Spinal cord (tissue), 10 donors: ENCODE measurements around the gene SLC25A11. TPM values are rescaled to one million over a fixed set of nuclear protein-coding genes. Genes with fewer than 3 reads are reported as not detected.

Experiments
- DNase-seq, 6 donors: peaks; one replicate each; pipeline versions ENCODE4 v3.0.0 to v3.0.0-alpha.2; 2013 to 2015; ENCODE audit warnings: low spot score in 6 of 6, low read depth in 4 of 6
- H3K27ac ChIP-seq: one replicate; pipeline ENCODE4 v1.5.1; 2013; ENCODE audit warnings: low read depth, low read length, control low read depth
- H3K27me3 ChIP-seq: one replicate; pipeline ENCODE4 v1.6.1; 2013; ENCODE audit warnings: low read length; ENCODE audit not compliant: control insufficient read depth, insufficient read depth
- H3K36me3 ChIP-seq: one replicate; pipeline ENCODE4 v1.6.1; 2013; ENCODE audit warnings: low read length; ENCODE audit not compliant: control insufficient read depth, insufficient read depth
- H3K4me1 ChIP-seq: one replicate; pipeline ENCODE4 v1.6.1; 2013; ENCODE audit warnings: low read length; ENCODE audit not compliant: control insufficient read depth, insufficient read depth
- H3K4me3 ChIP-seq: one replicate; pipeline ENCODE4 v1.5.1; 2013; ENCODE audit warnings: low read depth, low read length, control low read depth
- H3K9me3 ChIP-seq: one replicate; pipeline ENCODE4 v1.6.1; 2013; ENCODE audit warnings: low read length; ENCODE audit not compliant: control insufficient read depth, insufficient read depth
- WGBS: methylation state at CpG from one replicate; pipeline ENCODE4 v1.1.5; 2013; ENCODE audit warnings: missing lambda C conversion rate; ENCODE audit not compliant: insufficient coverage; 5-methylcytosine and 5-hydroxymethylcytosine counted together
- polyA plus RNA-seq, 2 donors: library from polyadenylated mRNA; unstranded; fragments of 120-200 nt; gene quantifications; one replicate each; pipeline ENCODE4 v1.2.1, GENCODE V29; 2013; ENCODE audit not compliant: insufficient read length in 2 of 2
- total RNA-seq, 2 donors: library from RNA; depleted of rRNA in 1 of 2; stranded (reverse); fragments of 120-200 nt in 1 of 2; fragments of >200 nt in 1 of 2; gene quantifications; one replicate each; pipeline versions ENCODE4 v1.2.3 to v1.2.4, GENCODE V29; 2013 to 2014
- donor health status: healthy.

Gene SLC25A11
- total and polyA plus RNA-seq, 4 donors: 57.2 to 95.2 (median 73.5) TPM

DNA sequence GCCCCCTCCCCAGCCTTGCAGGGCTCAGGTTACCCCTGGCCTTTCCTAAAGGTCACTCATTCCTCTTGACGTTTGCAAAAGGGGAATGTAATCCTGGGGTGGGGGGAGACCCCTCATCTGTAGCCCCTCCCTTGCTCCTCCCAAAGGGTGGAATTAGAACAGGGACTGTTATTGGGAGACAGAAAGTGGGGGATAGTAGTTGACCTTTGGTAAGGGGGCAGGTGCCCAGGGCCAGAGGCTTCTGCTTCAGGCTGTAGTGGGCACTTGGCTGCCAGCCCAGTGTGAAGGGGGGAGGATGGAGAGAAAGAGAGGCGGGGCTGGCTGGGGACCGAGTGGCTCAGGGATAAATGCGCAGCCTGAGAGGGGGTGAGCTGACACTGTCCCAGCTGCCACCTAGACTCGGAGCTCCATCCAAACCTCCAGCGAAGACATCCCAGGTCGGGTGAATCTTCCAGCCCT lies 10.9 kb upstream of the SLC25A11 start, which contains the start of gene ENO3:
Gene ENO3 (plus strand): TSS at position 374 of the 459 bp plus-strand sequence. CDS start 711 bp downstream, outside the sequence.
- Histone ChIP-seq H3K27ac (peak within 1 kb of the TSS; percentile 69), H3K4me3 (peak within 1 kb of the TSS; percentile 38), H3K27me3 (peaks cover 10% of the 10 kb centered on the region), H3K36me3 (peaks cover 1% of the 10 kb centered on the region), H3K4me1 (peaks cover 21% of the 10 kb centered on the region), H3K9me3 (no peaks in the 10 kb centered on the region)
- DNase-seq: no peak
- 48% methylated on average over 4 of the region's 7 CpGs for WGBS

DNA sequence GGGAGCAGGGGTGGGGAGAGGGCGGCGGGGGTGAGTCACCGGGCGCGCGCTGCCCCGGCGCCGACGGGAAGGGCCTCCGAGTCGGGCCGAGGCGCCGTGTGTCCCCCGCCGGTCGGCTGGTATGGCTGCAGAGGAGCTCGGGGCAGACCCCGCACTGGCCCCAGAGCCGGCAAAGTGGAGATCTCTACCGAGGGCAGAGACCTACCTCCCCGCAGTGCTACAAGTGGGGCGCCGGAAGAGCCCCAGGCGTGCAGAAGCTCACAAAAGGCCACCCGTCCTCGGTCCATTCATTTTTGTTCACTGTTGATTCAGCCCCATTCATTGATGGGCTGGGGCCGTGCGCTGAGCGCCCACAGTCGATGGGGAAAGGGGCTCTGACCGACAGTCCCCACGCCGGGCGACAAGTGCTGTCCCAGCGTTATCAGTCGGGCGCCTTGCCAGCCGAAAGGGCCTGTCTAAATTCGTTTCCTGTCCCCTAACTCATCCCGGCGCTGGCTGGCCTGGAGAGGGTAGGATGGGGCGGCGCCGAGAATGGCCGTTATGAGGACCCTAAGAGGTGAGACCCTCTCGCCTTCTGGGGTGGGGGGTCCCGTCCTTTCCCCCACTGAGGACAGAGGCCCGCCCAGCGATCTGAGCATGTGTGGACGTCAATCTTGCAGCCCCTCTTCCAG lies 10.4 kb upstream of the SLC25A11 start:
- peak in 1 of 6 donors; percentile 44 for DNase-seq
- WGBS: 5% methylated on average over 47 of the region's 52 CpGs
- H3K4me1 ChIP-seq: peaks cover 26% of the 10 kb centered on the region
- peaks cover 7% of the 10 kb centered on the region for H3K36me3 ChIP-seq
- peak overlapping the region; percentile 38 for H3K4me3 ChIP-seq
- H3K9me3 ChIP-seq: no peaks in the 10 kb centered on the region
- H3K27me3 ChIP-seq: peaks cover 10% of the 10 kb centered on the region
- H3K27ac ChIP-seq: peak overlapping the region; percentile 69

DNA sequence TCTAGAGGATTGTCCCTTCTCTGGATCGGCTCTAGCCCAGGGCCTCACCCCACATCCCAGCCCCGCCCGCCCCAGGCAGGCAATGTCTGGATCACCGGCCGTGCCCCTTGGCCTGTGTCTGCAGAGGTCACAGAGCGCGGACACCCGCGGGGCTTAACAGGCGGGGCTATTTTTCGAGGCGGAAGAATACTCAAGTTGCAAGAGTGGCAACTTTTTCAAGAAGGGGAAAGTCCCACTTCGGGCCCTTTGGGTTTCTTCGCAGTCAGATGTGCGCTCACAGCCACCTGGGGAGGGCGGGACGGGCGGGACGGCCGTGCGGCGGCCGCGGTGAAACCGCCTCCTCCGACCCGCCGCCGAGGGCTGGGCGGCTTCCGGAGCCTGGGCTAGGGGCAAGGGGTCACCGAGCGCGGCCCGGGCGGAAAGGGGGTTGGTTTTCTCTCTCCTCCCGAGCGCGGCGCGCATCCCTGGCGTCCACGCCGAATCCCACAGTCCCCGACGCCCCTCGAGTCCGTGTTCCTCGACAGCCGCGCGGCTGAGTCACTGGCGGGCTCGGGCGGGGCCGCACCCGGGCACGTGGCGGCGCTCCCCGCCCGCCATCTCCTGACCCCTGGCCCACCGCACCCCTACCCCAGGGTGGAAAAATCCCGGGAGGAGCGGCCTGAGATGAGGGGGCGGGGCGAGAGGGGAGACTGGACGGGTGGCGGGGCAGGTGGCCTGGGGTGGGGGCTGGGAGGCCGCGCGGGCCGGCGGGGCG lies 9.7 kb upstream of the SLC25A11 start:
- Histone ChIP-seq H3K27ac (peak overlapping the region; percentile 96), H3K4me3 (peak overlapping the region; percentile 92), H3K27me3 (peaks cover 10% of the 10 kb centered on the region), H3K36me3 (peaks cover 13% of the 10 kb centered on the region), H3K4me1 (peaks cover 29% of the 10 kb centered on the region), H3K9me3 (no peaks in the 10 kb centered on the region)
- under 1% methylated on average over 64 of the region's 75 CpGs for WGBS
- DNase-seq: peak in 1 of 6 donors; percentile 72

- 0% methylated on average over 30 of the region's 40 CpGs for WGBS
- Histone ChIP-seq H3K4me3 (peak overlapping the region; percentile 92), H3K27ac (peak overlapping the region; percentile 96), H3K36me3 (peaks cover 19% of the 10 kb centered on the region), H3K9me3 (no peaks in the 10 kb centered on the region), H3K27me3 (peaks cover 10% of the 10 kb centered on the region), H3K4me1 (peaks cover 29% of the 10 kb centered on the region)
- peak in 4 of 6 donors; percentile 62 to 94 (median 84) for DNase-seq
Measured at GRCh38 chr17:4948931-4949320, 9.1 kb upstream of the SLC25A11 start.

- under 1% methylated on average over 53 of the region's 59 CpGs for WGBS
- peaks cover 29% of the 10 kb centered on the region for H3K4me1 ChIP-seq
- H3K9me3 ChIP-seq: no peaks in the 10 kb centered on the region
- H3K4me3 ChIP-seq: peak within 1 kb of the TSS; percentile 92
- H3K27me3 ChIP-seq: peaks cover 10% of the 10 kb centered on the region
- peak within 1 kb of the TSS; percentile 96 for H3K27ac ChIP-seq
- DNase-seq: peak in 4 of 6 donors; percentile 67 to 95 (median 88)
- peaks cover 25% of the 10 kb centered on the region for H3K36me3 ChIP-seq
Measured at GRCh38 chr17:4948166-4948930, 8.5 kb upstream of the SLC25A11 start, which contains the start of gene PFN1. PFN1 (minus strand) TSS chr17:4948530; CDS start chr17:4948394, 136 bp downstream.

- Histone ChIP-seq H3K27me3 (peaks cover 10% of the 10 kb centered on the region), H3K27ac (peak overlapping the region; percentile 87), H3K4me3 (peak overlapping the region; percentile 92), H3K4me1 (peaks cover 29% of the 10 kb centered on the region), H3K36me3 (peaks cover 32% of the 10 kb centered on the region), H3K9me3 (no peaks in the 10 kb centered on the region)
- WGBS: under 1% methylated on average over 41 of the region's 56 CpGs
- DNase-seq: peak in 2 of 6 donors; percentile 41 to 69
Measured at GRCh38 chr17:4947411-4948165, 7.7 kb upstream of the SLC25A11 start.

- peaks cover 29% of the 10 kb centered on the region for H3K4me1 ChIP-seq
- DNase-seq: no peak
- peaks cover 38% of the 10 kb centered on the region for H3K36me3 ChIP-seq
- H3K27me3 ChIP-seq: peaks cover 10% of the 10 kb centered on the region
- peak overlapping the region; percentile 87 for H3K27ac ChIP-seq
- peak overlapping the region; percentile 92 for H3K4me3 ChIP-seq
- WGBS: 4% methylated on average over 6 of the region's 7 CpGs
- H3K9me3 ChIP-seq: no peaks in the 10 kb centered on the region
Measured at GRCh38 chr17:4947010-4947410, 7.2 kb upstream of the SLC25A11 start.

GRCh38 chr17:4946312-4946976 lies 6.6 kb upstream of the SLC25A11 start:
- peaks cover 10% of the 10 kb centered on the region for H3K27me3 ChIP-seq
- DNase-seq: no peak
- peaks cover 44% of the 10 kb centered on the region for H3K36me3 ChIP-seq
- WGBS: 67% methylated on average over 7 of the region's 16 CpGs
- H3K4me3 ChIP-seq: no peak overlapping the region
- peaks cover 32% of the 10 kb centered on the region for H3K4me1 ChIP-seq
- no peaks in the 10 kb centered on the region for H3K9me3 ChIP-seq
- no peak overlapping the region for H3K27ac ChIP-seq
